Lung (tissue), 12 donors: ENCODE data around the gene CHCHD1. TPM values are rescaled to one million over a fixed set of nuclear protein-coding genes. Genes with fewer than 3 reads are reported as not detected.

Experiments
- ATAC-seq: fragments of 200-7000 bp; cut with Tn5 transposase; one replicate; pipeline ENCODE4 v1.9.1; 2020; ENCODE audit warnings: moderate number of reproducible peaks; ENCODE audit not compliant: insufficient read depth, low FRiP score
- DNase-seq, 3 donors: peaks; one replicate each; pipeline ENCODE4 v3.0.0-alpha.2; 2013 to 2017
- H3K27ac ChIP-seq, 2 donors: one replicate each; pipeline ENCODE4 v1.5.1; 2013; ENCODE audit warnings: mild to moderate bottlenecking in 2 of 2, moderate library complexity in 2 of 2, control low read depth in 1 of 2, inconsistent platforms in 1 of 2, low read depth in 1 of 2, low read length in 1 of 2
- H3K27me3 ChIP-seq, 3 donors: one replicate each; pipeline ENCODE4 v1.5.1; 2013; ENCODE audit warnings: low read length in 2 of 3; ENCODE audit not compliant: control insufficient read depth in 3 of 3, insufficient read depth in 3 of 3
- H3K36me3 ChIP-seq, 4 donors: one replicate each; pipeline ENCODE4 v1.5.1; 2013; ENCODE audit warnings: low read length in 4 of 4, mild to moderate bottlenecking in 1 of 4, moderate library complexity in 1 of 4; ENCODE audit not compliant: control insufficient read depth in 4 of 4, insufficient read depth in 4 of 4
- H3K4me1 ChIP-seq, 5 donors: one replicate each; pipeline ENCODE4 v1.5.1; 2013; ENCODE audit warnings: low read length in 5 of 5, mild to moderate bottlenecking in 2 of 5, moderate library complexity in 1 of 5; ENCODE audit not compliant: control insufficient read depth in 5 of 5, insufficient read depth in 5 of 5
- H3K4me3 ChIP-seq: one replicate; pipeline ENCODE4 v1.5.1; 2013; ENCODE audit warnings: mild to moderate bottlenecking, control low read depth, moderate library complexity
- H3K9ac ChIP-seq, 2 donors: one replicate each; pipeline ENCODE4 v1.5.1; 2013; ENCODE audit warnings: low read length in 2 of 2, control low read depth in 1 of 2; ENCODE audit not compliant: insufficient read depth in 1 of 2
- H3K9me3 ChIP-seq, 4 donors: one replicate each; pipeline ENCODE4 v1.5.1; 2013; ENCODE audit warnings: low read length in 3 of 4, mild to moderate bottlenecking in 1 of 4, moderate library complexity in 1 of 4; ENCODE audit not compliant: control insufficient read depth in 4 of 4, insufficient read depth in 3 of 4
- CTCF ChIP-seq: IDR thresholded peaks from 2 replicates; pipeline ENCODE4 v1.5.1; 2012; ENCODE audit warnings: mild to moderate bottlenecking; ENCODE audit errors: control extremely low read depth, extremely low read depth
- WGBS, 2 donors: extraction: QIAGEN DNeasy Blood & Tissue Kit; methylation state at CpG; one replicate each; pipeline ENCODE4 v1.1.7; 2013; 5-methylcytosine and 5-hydroxymethylcytosine counted together
- polyA plus RNA-seq, 2 donors: library from polyadenylated mRNA; stranded (reverse); fragments of 200-250 nt; gene quantifications; one replicate each; pipeline ENCODE4 v1.2.1, GENCODE V29; 2013
- total RNA-seq, 2 donors: library from RNA; depleted of rRNA in 1 of 2; stranded (reverse); fragments of >200 nt in 1 of 2; gene quantifications; one replicate each; pipeline ENCODE4 v1.2.1, GENCODE V29; 2014 to 2021
- donor health status: control.
- donor health status: control.
- donor health status: Bipolar disorder and iron deficiency.
- donor health status: healthy.
- donor health status: DM: yes; HTN: yes; CAD: no.

The CHCHD1 gene
- total and polyA plus RNA-seq, 4 donors: 18.7 to 88.3 (median 37.9) TPM

- Histone ChIP-seq H3K36me3 (peaks cover 0 to 29% (median 1%) of the 10 kb centered on the region in 4 donors), H3K4me3 (no peak overlapping the region), H3K9ac (no peak overlapping the region), H3K27ac (no peak overlapping the region), H3K9me3 (no peaks in the 10 kb centered on the region), H3K4me1 (peaks cover 0 to 8% (median 0%) of the 10 kb centered on the region in 5 donors), H3K27me3 (no peaks in the 10 kb centered on the region)
- 93 to 94% methylated on average over 5 of the region's 5 CpGs for WGBS, 2 donors
- DNase-seq (no peak), ATAC-seq (no peak)
- TF ChIP-seq CTCF: no peak
Observed at GRCh38 chr10:73817826-73818225, 36.0 kb downstream of the CHCHD1 start.

- H3K9ac ChIP-seq: no peak overlapping the region
- DNase-seq: no peak
- no peak overlapping the region for H3K4me3 ChIP-seq
- TF ChIP-seq CTCF: no peak
- H3K27me3 ChIP-seq: no peaks in the 10 kb centered on the region
- ATAC-seq: no peak
- H3K9me3 ChIP-seq: no peaks in the 10 kb centered on the region
- H3K4me1 ChIP-seq: peaks cover 0 to 8% (median 0%) of the 10 kb centered on the region in 5 donors
- H3K27ac ChIP-seq: peak overlapping the region in 1 of 2 donors; percentile 6
- 63 to 86% methylated on average over 10 of the region's 10 CpGs for WGBS, 2 donors
- H3K36me3 ChIP-seq: peaks cover 0 to 33% (median 2%) of the 10 kb centered on the region in 4 donors
Observed at GRCh38 chr10:73818402-73818801, 36.6 kb downstream of the CHCHD1 start.

- Histone ChIP-seq H3K27ac (peak overlapping the region in 1 of 2 donors; percentile 15), H3K4me3 (no peak overlapping the region), H3K4me1 (peaks cover 0 to 8% (median 0%) of the 10 kb centered on the region in 5 donors), H3K36me3 (peaks cover 0 to 32% (median 5%) of the 10 kb centered on the region in 4 donors), H3K9ac (no peak overlapping the region), H3K9me3 (no peaks in the 10 kb centered on the region), H3K27me3 (no peaks in the 10 kb centered on the region)
- ATAC-seq (no peak), DNase-seq (no peak)
- no peak for TF ChIP-seq CTCF
- 33 to 55% methylated on average over 5 of the region's 5 CpGs for whole genome bisulfite sequencing, 2 donors
Observed at GRCh38 chr10:73819081-73819480, 37.2 kb downstream of the CHCHD1 start.

- TF ChIP-seq CTCF: no peak
- Histone ChIP-seq H3K27ac (peak overlapping the region in 1 of 2 donors; percentile 48), H3K4me1 (peaks cover 0 to 8% (median 0%) of the 10 kb centered on the region in 5 donors), H3K27me3 (no peaks in the 10 kb centered on the region), H3K4me3 (no peak overlapping the region), H3K9ac (no peak overlapping the region), H3K9me3 (no peaks in the 10 kb centered on the region), H3K36me3 (peaks cover 0 to 35% (median 5%) of the 10 kb centered on the region in 4 donors)
- ATAC-seq (peak; percentile 72), DNase-seq (no peak)
- 64 to 82% methylated on average over 20 of the region's 20 CpGs for WGBS, 2 donors
Observed at GRCh38 chr10:73819513-73820093, 37.8 kb downstream of the CHCHD1 start.
